ENCODE data around the gene PPP4C.

Gene PPP4C

DNA sequence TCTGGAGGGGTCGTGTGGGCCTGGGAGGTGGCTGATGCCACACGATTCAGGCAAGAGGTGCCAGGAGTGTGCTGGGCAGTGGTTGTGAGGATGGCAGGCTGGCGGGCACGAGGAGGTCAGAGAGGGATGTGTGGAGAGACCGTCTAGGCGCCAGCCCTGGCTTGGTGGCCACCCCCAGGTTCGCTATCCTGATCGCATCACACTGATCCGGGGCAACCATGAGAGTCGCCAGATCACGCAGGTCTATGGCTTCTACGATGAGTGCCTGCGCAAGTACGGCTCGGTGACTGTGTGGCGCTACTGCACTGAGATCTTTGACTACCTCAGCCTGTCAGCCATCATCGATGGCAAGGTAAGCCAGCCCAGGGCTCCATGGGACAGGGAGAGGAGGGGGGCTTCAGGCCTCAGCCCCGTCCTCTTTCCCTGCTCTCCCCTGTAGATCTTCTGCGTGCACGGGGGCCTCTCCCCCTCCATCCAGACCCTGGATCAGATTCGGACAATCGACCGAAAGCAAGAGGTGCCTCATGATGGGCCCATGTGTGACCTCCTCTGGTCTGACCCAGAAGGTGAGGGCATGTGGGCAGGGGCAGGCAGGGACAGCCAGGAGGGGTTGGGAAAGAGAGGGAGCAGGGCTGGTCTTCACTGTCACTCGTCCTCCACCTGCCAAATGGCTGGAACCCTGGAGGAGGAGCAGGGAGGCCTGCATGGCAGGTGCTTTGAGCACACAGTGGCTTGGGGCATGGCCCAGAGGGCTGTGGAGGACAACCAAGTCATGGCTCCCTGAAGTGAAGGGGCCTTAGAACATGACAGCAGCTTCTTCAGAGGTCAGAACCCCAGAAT lies 7.6 kb downstream of the PPP4C start:
- no peak for DNase-seq

DNA sequence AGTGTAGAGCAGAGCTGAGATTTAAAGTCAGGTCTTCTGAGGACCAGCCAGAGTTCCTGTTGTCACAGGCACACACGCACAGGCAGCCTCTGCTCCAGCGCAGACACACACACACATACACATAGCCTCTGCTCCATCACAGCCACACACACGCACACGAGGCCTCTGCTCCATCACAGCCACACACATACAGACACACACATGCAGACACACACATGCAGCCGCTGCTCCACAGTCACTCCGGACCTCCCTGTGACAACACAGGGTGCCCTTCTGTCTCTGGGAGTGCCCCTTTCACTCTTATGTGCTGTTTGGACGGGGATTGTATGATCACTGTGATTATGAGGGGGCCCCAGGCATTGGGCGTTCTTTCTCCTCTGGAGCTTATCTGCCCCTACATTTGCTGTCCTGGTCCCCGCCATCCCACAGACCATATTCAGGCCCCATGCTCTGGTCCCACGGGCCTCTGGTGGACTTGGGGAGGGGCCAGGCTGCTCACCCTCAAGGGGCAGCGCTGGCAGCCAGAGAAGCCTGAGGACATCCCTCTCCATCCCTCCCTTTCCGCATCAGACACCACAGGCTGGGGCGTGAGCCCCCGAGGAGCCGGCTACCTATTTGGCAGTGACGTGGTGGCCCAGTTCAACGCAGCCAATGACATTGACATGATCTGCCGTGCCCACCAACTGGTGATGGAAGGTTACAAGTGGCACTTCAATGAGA lies 8.5 kb downstream of the PPP4C start:
- no peak for DNase-seq

DNA sequence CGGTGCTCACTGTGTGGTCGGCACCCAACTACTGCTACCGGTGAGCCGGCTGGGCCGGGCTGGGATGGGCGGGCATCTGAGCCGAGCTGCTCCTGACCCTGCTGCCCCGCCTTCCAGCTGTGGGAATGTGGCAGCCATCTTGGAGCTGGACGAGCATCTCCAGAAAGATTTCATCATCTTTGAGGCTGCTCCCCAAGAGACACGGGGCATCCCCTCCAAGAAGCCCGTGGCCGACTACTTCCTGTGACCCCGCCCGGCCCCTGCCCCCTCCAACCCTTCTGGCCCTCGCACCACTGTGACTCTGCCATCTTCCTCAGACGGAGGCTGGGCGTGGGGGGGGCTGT lies 9.0 kb downstream of the PPP4C start:
- DNase-seq: no peak

DNA sequence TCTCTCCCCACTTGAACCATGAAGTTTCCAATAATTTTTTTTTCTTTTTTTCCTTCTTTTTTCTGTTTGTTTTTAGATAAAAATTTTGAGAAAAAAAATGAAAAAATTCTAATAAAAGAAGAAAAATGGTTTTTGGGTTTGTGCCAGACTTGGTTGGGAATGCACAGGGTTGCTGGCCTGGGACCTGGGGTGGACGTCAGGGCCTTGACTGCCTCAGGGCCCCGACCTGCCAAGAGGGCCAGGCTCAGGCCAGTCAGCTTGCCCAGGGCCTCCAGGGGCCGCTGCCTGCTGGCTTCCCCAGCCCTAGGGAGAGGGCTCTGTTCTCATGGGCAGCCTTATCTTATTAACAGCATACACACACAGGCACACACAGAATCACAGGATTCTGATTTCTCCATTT lies 9.5 kb downstream of the PPP4C start:
- DNase-seq: no peak

DNA sequence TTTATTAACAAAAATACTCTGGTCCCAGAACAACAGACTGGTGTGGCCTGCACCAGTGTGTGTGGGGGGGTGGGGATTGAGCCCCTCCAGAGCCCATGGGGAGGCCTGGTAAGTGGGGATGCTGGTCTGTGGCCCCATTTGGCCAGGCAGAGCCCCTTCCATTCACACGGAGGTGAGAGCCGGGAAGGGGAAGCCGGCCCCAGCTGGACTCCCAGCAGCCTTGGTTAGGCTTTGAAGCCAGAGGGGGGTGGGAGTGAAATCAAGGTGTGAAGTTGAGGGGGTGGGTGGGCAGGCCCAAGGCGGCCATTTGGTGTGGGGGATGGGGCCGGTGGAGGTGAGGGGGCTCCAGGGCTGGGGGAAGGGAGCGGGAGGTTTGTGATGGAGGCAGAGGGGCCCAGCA lies 10.0 kb downstream of the PPP4C start:
- DNase-seq: no peak

GRCh38 chr16:30086291-30087140 lies 10.7 kb downstream of the PPP4C start:
- no peak for DNase-seq

DNA sequence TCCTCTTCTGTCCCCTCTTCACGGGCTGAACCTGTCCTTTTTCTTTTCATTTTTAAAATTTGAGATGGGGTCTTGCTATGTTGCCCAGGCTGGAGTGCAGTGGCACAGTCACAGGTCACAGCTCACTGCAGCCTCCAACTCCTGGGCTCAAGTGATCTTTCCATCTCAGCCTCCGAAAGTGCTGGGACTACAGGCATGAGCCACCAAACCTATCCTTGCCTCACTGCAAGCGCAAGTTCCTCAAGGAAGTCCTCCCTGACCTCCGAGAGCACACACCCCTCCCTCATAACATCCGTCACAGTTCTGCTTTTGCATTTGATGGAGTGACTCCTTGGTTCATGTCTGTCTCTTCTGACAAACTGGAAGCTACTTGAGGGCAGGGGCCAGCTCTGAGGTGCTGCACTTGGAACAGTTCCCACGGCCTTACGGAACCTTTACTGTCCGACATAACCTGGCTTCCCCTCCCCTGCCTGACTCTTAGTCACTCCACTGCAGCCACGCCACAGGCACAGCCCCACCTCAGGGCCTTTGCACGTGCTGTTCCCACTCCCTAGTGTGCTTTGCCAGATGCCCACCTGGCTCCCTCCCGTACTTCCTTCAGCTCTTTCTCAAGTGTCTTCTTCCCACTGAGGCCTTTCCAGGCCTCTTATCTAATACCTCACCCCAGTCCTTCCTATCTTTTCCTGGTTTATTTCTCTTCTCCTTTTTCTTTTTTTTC lies 11.5 kb downstream of the PPP4C start:
- DNase-seq: no peak

DNA sequence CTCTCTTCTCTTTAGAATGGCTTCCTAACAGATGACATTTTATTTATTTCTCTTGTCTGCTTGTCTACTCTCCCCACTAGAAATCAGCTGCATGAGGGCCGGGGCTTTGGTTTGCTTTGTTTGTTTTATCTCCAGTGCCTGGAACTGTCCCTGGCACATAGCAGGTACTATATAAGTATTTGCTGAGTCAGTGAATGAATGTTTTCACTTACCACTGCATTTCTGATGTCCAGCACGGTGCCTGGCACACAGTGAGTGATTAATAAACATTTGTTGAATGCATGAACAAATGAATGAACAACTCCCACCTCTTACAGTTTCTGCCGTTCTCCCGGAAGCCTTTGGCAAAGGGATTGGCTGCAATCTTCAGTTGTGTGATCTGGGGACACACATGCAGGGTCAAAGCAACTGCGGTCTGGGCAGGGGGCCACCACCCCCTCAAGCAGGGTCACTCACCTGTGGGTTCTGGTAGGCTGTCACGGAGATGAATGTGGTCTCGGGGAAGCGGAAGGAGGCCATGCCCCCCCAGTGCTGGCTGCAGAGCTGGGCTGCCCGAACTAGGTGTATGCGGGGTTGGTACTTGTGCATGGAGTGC lies 12.5 kb downstream of the PPP4C start:
- DNase-seq: no peak

DNA sequence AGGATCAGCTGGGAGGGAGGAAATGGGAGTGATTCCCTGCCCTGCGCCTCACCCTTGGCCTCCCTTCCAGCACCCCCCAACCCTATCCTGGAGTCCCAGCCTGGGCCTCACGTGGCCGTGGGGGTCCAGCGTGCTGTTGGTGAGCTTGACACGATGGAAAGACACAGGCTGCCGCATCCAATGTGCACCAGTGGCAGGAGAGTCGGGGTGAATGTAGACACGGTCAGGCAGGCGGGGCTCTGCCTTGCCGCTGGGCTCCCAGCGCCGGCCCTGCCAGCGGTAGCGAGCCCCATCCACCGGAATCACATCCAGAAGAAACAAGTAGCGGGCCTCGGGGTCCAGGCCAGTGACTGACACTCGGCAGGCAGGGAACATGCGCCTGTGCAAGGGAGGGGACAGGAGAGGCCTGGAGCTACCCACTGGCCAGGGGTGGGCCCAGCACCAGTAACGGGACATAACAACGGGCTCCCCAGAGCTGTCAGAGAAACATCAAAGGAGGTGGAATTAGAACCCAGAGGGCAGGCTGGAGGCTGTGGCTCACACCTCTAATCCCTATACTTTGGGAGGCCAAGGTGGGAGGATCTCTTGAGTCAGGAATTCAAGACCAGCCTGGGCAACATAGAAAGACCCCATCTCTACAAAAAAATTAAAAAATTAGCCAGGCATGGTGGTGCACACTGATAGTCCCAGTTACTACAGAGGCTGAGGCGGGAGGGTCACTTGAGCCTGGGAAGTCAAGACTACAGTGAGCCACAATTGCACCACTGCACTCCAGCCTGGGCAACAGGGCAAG lies 13.2 kb downstream of the PPP4C start:
- no peak for DNase-seq

- no peak for DNase-seq
Observed at GRCh38 chr16:30090610-30091331, 15.0 kb downstream of the PPP4C start.

DNA sequence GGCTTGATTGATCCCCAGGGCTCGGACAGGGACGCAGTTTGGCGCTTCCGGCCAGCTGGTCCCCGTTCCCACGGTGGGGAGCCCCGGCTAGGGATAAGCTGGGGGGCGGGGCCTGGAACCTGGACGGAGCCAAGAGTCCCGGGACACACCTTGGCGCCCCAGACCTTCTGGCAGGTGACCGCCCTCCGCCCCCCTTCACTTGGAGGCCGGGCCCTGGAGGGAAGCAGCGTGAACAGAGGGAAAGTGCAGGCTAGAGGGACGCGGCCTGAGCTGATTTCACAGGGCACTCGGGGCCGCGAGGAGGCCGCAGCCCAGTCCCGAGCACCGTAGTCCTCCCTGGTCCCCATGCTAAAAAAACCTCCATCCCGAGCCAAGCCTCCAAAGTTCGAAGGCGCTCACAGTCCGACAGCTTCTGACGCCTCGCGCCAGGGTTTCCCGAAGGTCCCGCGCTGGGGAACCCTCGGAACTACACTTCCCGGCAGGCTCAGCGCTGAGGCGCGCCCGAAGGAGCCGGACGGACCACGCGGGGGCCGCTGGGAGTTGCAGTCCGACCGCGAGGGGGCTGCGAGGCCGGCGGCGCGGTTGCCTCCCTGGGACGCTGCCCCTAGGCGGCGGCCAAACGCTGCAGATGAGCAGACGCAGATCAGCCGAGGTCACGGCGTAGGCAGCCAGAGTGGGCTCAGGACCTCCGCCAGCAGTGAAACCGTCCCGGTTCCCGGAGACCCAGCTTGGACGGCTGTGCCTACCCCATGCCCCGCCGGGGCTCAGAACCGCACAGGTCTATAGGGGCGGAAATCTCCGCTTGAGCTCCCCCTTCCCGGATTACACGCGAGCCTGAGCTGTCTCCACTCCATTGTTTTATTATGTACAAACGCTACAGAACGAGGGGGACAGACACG lies 15.9 kb downstream of the PPP4C start, which contains the start of gene TBX6:
TBX6 (minus strand) TSS at position 451 of the 899 bp plus-strand sequence. CDS start 731 bp downstream, outside the sequence.
- DNase-seq: peak; percentile 93

- peak; percentile 70 for DNase-seq
Observed at GRCh38 chr16:30092373-30093010, 16.7 kb downstream of the PPP4C start.

- no peak for DNase-seq
Observed at GRCh38 chr16:30094541-30095165, 18.9 kb downstream of the PPP4C start.

- no peak for DNase-seq
Observed at GRCh38 chr16:30095166-30096078, 19.6 kb downstream of the PPP4C start.

DNA sequence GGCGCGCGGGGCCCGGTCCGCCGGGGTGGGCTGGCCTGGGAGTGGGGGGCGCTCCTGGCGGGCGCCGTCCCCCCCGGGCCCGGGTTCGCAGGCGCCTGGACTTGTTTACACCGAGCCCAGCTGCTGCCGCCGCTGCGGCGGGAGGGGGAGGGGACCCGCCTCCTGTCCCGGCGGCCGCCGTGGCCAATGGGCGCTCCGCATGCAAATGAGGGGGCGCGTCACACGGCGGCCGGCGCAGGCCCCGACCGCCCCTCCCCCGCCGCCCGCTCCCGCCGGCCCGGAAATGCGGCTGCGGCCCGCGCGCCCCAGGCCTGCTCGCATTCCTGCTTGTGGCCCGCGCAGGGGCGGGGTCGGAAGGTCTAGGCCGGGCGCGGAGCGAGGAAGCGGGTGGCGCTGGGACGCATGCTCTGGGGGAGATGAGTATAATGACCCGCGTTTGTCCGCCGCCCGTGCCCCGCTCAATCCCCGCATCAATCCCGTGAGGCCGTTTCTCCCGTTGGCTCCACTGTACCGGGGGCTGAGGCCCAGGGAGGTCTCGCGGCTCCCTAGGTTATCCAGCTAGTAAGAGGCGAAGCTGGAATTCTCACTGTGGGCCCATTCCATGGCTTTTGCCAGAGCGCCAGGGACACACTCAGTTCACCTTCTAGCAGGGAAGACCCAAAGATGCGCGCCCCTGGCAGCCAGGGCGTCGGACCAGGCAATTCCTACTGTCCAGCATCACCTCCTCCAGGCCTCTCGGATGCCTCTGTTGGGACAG lies 20.5 kb downstream of the PPP4C start, which contains the start of gene YPEL3:
YPEL3 (minus strand) TSS at position 109 of the 757 bp plus-strand sequence. CDS start 731 bp downstream, outside the sequence.
- DNase-seq: peak; percentile 89

DNA sequence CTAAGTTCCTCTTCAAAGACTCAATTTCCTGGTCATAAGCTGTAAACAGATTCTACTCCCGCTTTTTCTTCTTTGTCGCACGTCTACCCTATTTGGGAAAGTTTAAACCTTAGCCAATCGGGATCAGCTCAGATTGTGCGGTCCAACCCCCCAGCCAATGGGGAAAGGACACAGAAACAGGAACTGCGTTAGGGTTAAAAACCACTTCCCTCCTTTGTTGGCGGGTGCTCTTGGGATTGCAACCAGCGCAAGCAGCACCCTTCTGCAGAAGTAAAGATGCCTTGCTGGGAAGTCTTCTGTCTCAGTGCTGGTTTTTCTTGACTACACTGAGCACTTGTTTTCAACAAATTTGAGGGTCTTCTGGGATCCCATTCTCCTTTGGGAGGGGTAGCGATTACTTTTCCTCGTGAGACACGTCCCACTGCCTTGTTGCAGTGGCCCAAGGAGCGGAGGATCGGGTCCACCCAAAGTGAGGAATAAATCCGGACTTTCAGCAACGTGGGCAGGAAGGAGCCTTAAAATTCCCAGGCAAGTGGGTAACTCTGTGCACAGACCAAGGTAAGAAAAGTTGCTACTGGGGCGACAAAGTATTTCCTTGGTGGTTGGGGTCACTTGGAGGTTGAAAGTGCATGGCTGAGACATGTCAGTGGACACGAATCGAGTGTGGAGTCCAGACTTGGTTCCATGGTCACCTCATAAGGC lies 21.2 kb downstream of the PPP4C start:
- DNase-seq: no peak
